ENCODE measurements around the gene MAN1C1.

DNA sequence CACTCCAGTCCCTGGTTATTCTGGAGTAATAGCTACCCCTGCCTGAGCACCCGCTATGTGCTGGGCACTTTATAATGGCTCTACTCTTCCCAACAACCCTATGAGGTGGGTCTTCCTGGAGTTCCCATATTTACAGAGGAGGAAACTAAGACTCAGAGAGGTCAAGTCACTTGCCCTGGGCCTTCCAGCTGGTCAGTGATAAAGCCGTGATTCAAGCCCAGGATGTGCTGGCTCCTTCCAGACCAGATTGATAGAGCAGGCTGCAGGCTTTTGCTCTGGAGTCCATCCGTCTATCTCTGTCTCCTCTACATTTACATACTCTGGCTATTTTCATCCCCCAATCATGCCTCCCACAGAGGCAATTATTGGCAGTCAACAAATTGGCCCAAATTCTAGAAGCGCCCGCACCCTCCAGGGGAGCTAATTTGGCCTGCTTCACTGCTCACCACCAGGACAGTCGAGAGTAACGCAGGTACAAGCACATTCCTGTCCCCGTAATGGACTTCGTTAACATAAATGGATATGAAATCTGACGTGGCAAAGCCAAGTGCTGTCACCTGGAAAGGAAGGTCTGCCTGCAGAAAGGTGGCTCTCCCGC lies 143.6 kb downstream of the MAN1C1 start:
- TF ChIP-seq, protein P1, sequence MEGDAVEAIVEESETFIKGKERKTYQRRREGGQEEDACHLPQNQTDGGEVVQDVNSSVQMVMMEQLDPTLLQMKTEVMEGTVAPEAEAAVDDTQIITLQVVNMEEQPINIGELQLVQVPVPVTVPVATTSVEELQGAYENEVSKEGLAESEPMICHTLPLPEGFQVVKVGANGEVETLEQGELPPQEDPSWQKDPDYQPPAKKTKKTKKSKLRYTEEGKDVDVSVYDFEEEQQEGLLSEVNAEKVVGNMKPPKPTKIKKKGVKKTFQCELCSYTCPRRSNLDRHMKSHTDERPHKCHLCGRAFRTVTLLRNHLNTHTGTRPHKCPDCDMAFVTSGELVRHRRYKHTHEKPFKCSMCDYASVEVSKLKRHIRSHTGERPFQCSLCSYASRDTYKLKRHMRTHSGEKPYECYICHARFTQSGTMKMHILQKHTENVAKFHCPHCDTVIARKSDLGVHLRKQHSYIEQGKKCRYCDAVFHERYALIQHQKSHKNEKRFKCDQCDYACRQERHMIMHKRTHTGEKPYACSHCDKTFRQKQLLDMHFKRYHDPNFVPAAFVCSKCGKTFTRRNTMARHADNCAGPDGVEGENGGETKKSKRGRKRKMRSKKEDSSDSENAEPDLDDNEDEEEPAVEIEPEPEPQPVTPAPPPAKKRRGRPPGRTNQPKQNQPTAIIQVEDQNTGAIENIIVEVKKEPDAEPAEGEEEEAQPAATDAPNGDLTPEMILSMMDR (IDR thresholded peaks at IDR 0.05; ENCODE audit: insufficient read depth, low read length, poor library complexity, severe bottlenecking), result no peak
- no peak for TF ChIP-seq EZH2phosphoT487 (conservative IDR thresholded peaks at IDR 0.05; ENCODE audit: low read length)
